Ovary (tissue), 3 donors: ENCODE measurements around the gene TENM4.

Source experiments
- POLR2A ChIP-seq: fragments of 450-650 bp; IDR thresholded peaks from one replicate; pipeline ENCODE4 v1.6.1; 2017; ENCODE audit warnings: antibody characterized with exemption, mild to moderate bottlenecking, moderate library complexity
- TF ChIP-seq, protein P1 (sequence below), 3 donors: fragments of 450-650 bp in 2 of 3; fragments of 200-600 bp in 1 of 3; IDR thresholded peaks; one replicate each; pipeline versions ENCODE4 v1.5.1 to v1.8.0; 2016 to 2022; ENCODE audit warnings: antibody characterized with exemption in 3 of 3, mild to moderate bottlenecking in 1 of 3
- donor health status: DM: no; HTN: no; CAD: no.

DNA sequence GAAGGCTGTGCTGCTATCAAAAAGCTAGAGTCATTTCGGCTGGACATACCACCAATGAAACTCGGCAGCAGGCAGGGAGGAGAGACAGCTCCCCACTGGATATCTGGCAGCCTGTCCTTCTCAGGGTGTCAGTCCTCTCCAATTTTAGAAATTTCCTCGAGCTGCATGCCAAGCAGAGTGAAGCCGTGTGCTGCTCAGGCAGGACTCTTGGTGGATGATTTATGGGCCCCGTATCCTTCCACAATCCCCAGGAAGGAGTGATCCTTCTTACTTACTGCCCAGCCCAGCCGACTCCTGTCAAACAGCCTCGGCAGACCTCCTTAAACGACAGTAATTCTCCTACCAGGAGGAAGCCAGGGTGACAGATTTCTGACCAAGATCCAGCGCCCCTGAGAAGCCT lies 410.4 kb downstream of the TENM4 start:
- TF ChIP-seq, protein P1, sequence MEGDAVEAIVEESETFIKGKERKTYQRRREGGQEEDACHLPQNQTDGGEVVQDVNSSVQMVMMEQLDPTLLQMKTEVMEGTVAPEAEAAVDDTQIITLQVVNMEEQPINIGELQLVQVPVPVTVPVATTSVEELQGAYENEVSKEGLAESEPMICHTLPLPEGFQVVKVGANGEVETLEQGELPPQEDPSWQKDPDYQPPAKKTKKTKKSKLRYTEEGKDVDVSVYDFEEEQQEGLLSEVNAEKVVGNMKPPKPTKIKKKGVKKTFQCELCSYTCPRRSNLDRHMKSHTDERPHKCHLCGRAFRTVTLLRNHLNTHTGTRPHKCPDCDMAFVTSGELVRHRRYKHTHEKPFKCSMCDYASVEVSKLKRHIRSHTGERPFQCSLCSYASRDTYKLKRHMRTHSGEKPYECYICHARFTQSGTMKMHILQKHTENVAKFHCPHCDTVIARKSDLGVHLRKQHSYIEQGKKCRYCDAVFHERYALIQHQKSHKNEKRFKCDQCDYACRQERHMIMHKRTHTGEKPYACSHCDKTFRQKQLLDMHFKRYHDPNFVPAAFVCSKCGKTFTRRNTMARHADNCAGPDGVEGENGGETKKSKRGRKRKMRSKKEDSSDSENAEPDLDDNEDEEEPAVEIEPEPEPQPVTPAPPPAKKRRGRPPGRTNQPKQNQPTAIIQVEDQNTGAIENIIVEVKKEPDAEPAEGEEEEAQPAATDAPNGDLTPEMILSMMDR (IDR thresholded peaks at IDR 0.05): no peak
- TF ChIP-seq POLR2A: no peak
